ENCODE results near the gene TMC1.

The TMC1 gene

GRCh38 chr9:72565535-72565934 is 44.1 kb downstream of the TMC1 start:
- H3K36me3 ChIP-seq (ENCODE audit: control insufficient read depth in 1 of 2, insufficient read depth in 2 of 2, low read length in 2 of 2): peaks cover 0 to 2% of the 10 kb centered on the region in 2 experiments
- no peak overlapping the region for H3K9ac ChIP-seq (ENCODE audit: low read length)
- H3K79me1 ChIP-seq (ENCODE audit: low read length): peaks cover 4% of the 10 kb centered on the region
- H4K12ac ChIP-seq (ENCODE audit: low read depth, low read length): no peak overlapping the region
- WGBS (ENCODE audit: extremely low coverage, insufficient coverage, insufficient read length): no CpG with 5 or more reads among the region's 7 CpGs
- H4K8ac ChIP-seq (ENCODE audit: low read depth, low read length): no peak overlapping the region
- H4K91ac ChIP-seq (ENCODE audit: low read depth, low read length): peak overlapping the region; percentile 43
- H3K79me2 ChIP-seq (ENCODE audit: control insufficient read depth, insufficient read depth, low read length, poor library complexity): no peaks in the 10 kb centered on the region
- no peak for DNase-seq
- no peak overlapping the region for H3K4me3 ChIP-seq (ENCODE audit: low read depth, low read length)
- peaks cover 2% of the 10 kb centered on the region for H3K9me3 ChIP-seq (ENCODE audit: insufficient read depth, low read depth, low read length)
- H3K4me2 ChIP-seq (ENCODE audit: low read length): no peak overlapping the region
- H3K4ac ChIP-seq (ENCODE audit: low read depth, low read length): no peak overlapping the region
- H2BK12ac ChIP-seq (ENCODE audit: low read length): no peak overlapping the region
- H3K27me3 ChIP-seq (ENCODE audit: insufficient read depth, low read length): no peaks in the 10 kb centered on the region
- H3K4me1 ChIP-seq (ENCODE audit: control insufficient read depth in 1 of 2, insufficient read depth in 2 of 2, low read length in 2 of 2): no peaks in the 10 kb centered on the region
- no peak overlapping the region for H3K27ac ChIP-seq (ENCODE audit: low read depth, low read length)
- H3K18ac ChIP-seq (ENCODE audit: low read length): no peak overlapping the region
- no peak overlapping the region for H2BK120ac ChIP-seq (ENCODE audit: insufficient read depth, low read length, poor library complexity)
- no peak overlapping the region for H3K14ac ChIP-seq (ENCODE audit: low read length)
- no peak overlapping the region for H3K23ac ChIP-seq (ENCODE audit: low read length)
- H2AK5ac ChIP-seq (ENCODE audit: low read length): no peak overlapping the region
- no peak overlapping the region for H2AFZ ChIP-seq (ENCODE audit: insufficient read depth, low read length, poor library complexity)
- no peak overlapping the region for H2BK5ac ChIP-seq (ENCODE audit: low read depth, low read length, poor library complexity)

GRCh38 chr9:72574156-72574810 is 52.9 kb downstream of the TMC1 start:
- Histone ChIP-seq H3K36me3 (ENCODE audit: control insufficient read depth in 1 of 2, insufficient read depth in 2 of 2, low read length in 2 of 2) (no peaks in the 10 kb centered on the region), H4K91ac (ENCODE audit: low read depth, low read length) (no peak overlapping the region), H4K8ac (ENCODE audit: low read depth, low read length) (no peak overlapping the region), H3K14ac (ENCODE audit: low read length) (no peak overlapping the region), H3K9ac (ENCODE audit: low read length) (no peak overlapping the region), H3K23ac (ENCODE audit: low read length) (no peak overlapping the region), H2BK12ac (ENCODE audit: low read length) (no peak overlapping the region), H3K4ac (ENCODE audit: low read depth, low read length) (no peak overlapping the region), H3K27me3 (ENCODE audit: insufficient read depth, low read length) (no peaks in the 10 kb centered on the region), H3K9me3 (ENCODE audit: insufficient read depth, low read depth, low read length) (no peaks in the 10 kb centered on the region), H2BK120ac (ENCODE audit: insufficient read depth, low read length, poor library complexity) (no peak overlapping the region), H3K79me1 (ENCODE audit: low read length) (no peaks in the 10 kb centered on the region), H4K12ac (ENCODE audit: low read depth, low read length) (no peak overlapping the region), H3K4me3 (ENCODE audit: low read depth, low read length) (no peak overlapping the region), H2AFZ (ENCODE audit: insufficient read depth, low read length, poor library complexity) (no peak overlapping the region), H2BK5ac (ENCODE audit: low read depth, low read length, poor library complexity) (no peak overlapping the region), H3K27ac (ENCODE audit: low read depth, low read length) (no peak overlapping the region), H3K79me2 (ENCODE audit: control insufficient read depth, insufficient read depth, low read length, poor library complexity) (no peaks in the 10 kb centered on the region), H3K4me2 (ENCODE audit: low read length) (no peak overlapping the region), H3K4me1 (ENCODE audit: control insufficient read depth in 1 of 2, insufficient read depth in 2 of 2, low read length in 2 of 2) (peaks cover 0 to 7% of the 10 kb centered on the region in 2 experiments), H3K18ac (ENCODE audit: low read length) (no peak overlapping the region), H2AK5ac (ENCODE audit: low read length) (no peak overlapping the region)
- DNase-seq: no peak
- no CpG with 5 or more reads among the region's 3 CpGs for WGBS (ENCODE audit: extremely low coverage, insufficient coverage, insufficient read length)

- Histone ChIP-seq H3K18ac (ENCODE audit: low read length) (no peak overlapping the region), H3K27ac (ENCODE audit: low read depth, low read length) (no peak overlapping the region), H2BK12ac (ENCODE audit: low read length) (no peak overlapping the region), H2BK5ac (ENCODE audit: low read depth, low read length, poor library complexity) (no peak overlapping the region), H2AK5ac (ENCODE audit: low read length) (no peak overlapping the region), H3K14ac (ENCODE audit: low read length) (no peak overlapping the region), H3K9me3 (ENCODE audit: insufficient read depth, low read depth, low read length) (no peaks in the 10 kb centered on the region), H4K8ac (ENCODE audit: low read depth, low read length) (no peak overlapping the region), H4K12ac (ENCODE audit: low read depth, low read length) (no peak overlapping the region), H3K4me2 (ENCODE audit: low read length) (no peak overlapping the region), H3K4ac (ENCODE audit: low read depth, low read length) (no peak overlapping the region), H3K9ac (ENCODE audit: low read length) (no peak overlapping the region), H3K4me3 (ENCODE audit: low read depth, low read length) (no peak overlapping the region), H3K79me1 (ENCODE audit: low read length) (no peaks in the 10 kb centered on the region), H2BK120ac (ENCODE audit: insufficient read depth, low read length, poor library complexity) (no peak overlapping the region), H2AFZ (ENCODE audit: insufficient read depth, low read length, poor library complexity) (no peak overlapping the region), H3K4me1 (ENCODE audit: control insufficient read depth in 1 of 2, insufficient read depth in 2 of 2, low read length in 2 of 2) (peaks cover 0 to 7% of the 10 kb centered on the region in 2 experiments), H3K27me3 (ENCODE audit: insufficient read depth, low read length) (no peaks in the 10 kb centered on the region), H3K23ac (ENCODE audit: low read length) (no peak overlapping the region), H4K91ac (ENCODE audit: low read depth, low read length) (no peak overlapping the region), H3K36me3 (ENCODE audit: control insufficient read depth in 1 of 2, insufficient read depth in 2 of 2, low read length in 2 of 2) (no peaks in the 10 kb centered on the region), H3K79me2 (ENCODE audit: control insufficient read depth, insufficient read depth, low read length, poor library complexity) (no peaks in the 10 kb centered on the region)
- no CpG with 5 or more reads among the region's 2 CpGs for WGBS (ENCODE audit: extremely low coverage, insufficient coverage, insufficient read length)
- DNase-seq: no peak
Observed at GRCh38 chr9:72575666-72576065, 54.3 kb downstream of the TMC1 start.

GRCh38 chr9:72576087-72576486 is 54.7 kb downstream of the TMC1 start:
- no peaks in the 10 kb centered on the region for H3K27me3 ChIP-seq (ENCODE audit: insufficient read depth, low read length)
- no peak overlapping the region for H2AFZ ChIP-seq (ENCODE audit: insufficient read depth, low read length, poor library complexity)
- no peak overlapping the region for H4K12ac ChIP-seq (ENCODE audit: low read depth, low read length)
- H3K9me3 ChIP-seq (ENCODE audit: insufficient read depth, low read depth, low read length): no peaks in the 10 kb centered on the region
- no peak overlapping the region for H2BK5ac ChIP-seq (ENCODE audit: low read depth, low read length, poor library complexity)
- H3K9ac ChIP-seq (ENCODE audit: low read length): no peak overlapping the region
- peaks cover 0 to 7% of the 10 kb centered on the region in 2 experiments for H3K4me1 ChIP-seq (ENCODE audit: control insufficient read depth in 1 of 2, insufficient read depth in 2 of 2, low read length in 2 of 2)
- H3K79me1 ChIP-seq (ENCODE audit: low read length): no peaks in the 10 kb centered on the region
- H3K14ac ChIP-seq (ENCODE audit: low read length): no peak overlapping the region
- H4K8ac ChIP-seq (ENCODE audit: low read depth, low read length): no peak overlapping the region
- no peak overlapping the region for H4K91ac ChIP-seq (ENCODE audit: low read depth, low read length)
- H3K27ac ChIP-seq (ENCODE audit: low read depth, low read length): no peak overlapping the region
- H3K4me3 ChIP-seq (ENCODE audit: low read depth, low read length): no peak overlapping the region
- no peaks in the 10 kb centered on the region for H3K79me2 ChIP-seq (ENCODE audit: control insufficient read depth, insufficient read depth, low read length, poor library complexity)
- H3K18ac ChIP-seq (ENCODE audit: low read length): no peak overlapping the region
- no peak overlapping the region for H2BK12ac ChIP-seq (ENCODE audit: low read length)
- H3K23ac ChIP-seq (ENCODE audit: low read length): no peak overlapping the region
- no peaks in the 10 kb centered on the region for H3K36me3 ChIP-seq (ENCODE audit: control insufficient read depth in 1 of 2, insufficient read depth in 2 of 2, low read length in 2 of 2)
- H3K4me2 ChIP-seq (ENCODE audit: low read length): no peak overlapping the region
- no CpG with 5 or more reads among the region's 2 CpGs for WGBS (ENCODE audit: extremely low coverage, insufficient coverage, insufficient read length)
- DNase-seq: no peak
- H2AK5ac ChIP-seq (ENCODE audit: low read length): no peak overlapping the region
- no peak overlapping the region for H2BK120ac ChIP-seq (ENCODE audit: insufficient read depth, low read length, poor library complexity)
- no peak overlapping the region for H3K4ac ChIP-seq (ENCODE audit: low read depth, low read length)

All from trophoblast cell (in vitro differentiated cells and primary cell).